Left lung (tissue), 10 donors: ENCODE results near the gene MAPK4. TPM values are rescaled to one million over a fixed set of nuclear protein-coding genes. Genes with fewer than 3 reads are reported as not detected.

Source experiments
- ATAC-seq: fragments of 200-7000 bp; cut with Tn5 transposase; one replicate; pipeline ENCODE4 v1.9.1; 2020; ENCODE audit warnings: moderate library complexity
- DNase-seq, 4 donors: peaks; one replicate each; pipeline ENCODE4 v3.0.0-alpha.2; 2013 to 2020
- H3K27ac ChIP-seq, 2 donors: fragments of 200-600 bp; sonication (generic) in 1 of 2; one replicate each; pipeline versions ENCODE4 v1.5.0 to v1.8.0; 2020 to 2021
- H3K27me3 ChIP-seq, 2 donors: fragments of 200-600 bp; sonication (generic) in 1 of 2; one replicate each; pipeline versions ENCODE4 v1.5.0 to v1.8.0; 2020 to 2021
- H3K36me3 ChIP-seq, 2 donors: fragments of 200-600 bp; sonication (generic) in 1 of 2; one replicate each; pipeline versions ENCODE4 v1.5.0 to v1.8.0; 2020 to 2021
- H3K4me1 ChIP-seq, 2 donors: fragments of 200-600 bp; one replicate each; pipeline ENCODE4 v1.8.0; 2021
- H3K4me3 ChIP-seq, 2 donors: fragments of 200-600 bp; sonication (generic) in 1 of 2; one replicate each; pipeline versions ENCODE4 v1.5.0 to v1.8.0; 2020 to 2021; ENCODE audit warnings: mild to moderate bottlenecking in 1 of 2
- H3K9me3 ChIP-seq, 2 donors: fragments of 200-600 bp; sonication (generic) in 1 of 2; one replicate each; pipeline versions ENCODE4 v1.5.0 to v1.8.0; 2020 to 2021
- intact Hi-C, 2 donors: fragments of 100-400 bp; cut with DNase I; formaldehyde crosslinking; loops; one replicate each; pipeline versions ENCODE4 v1.11.2 to v1.14.2; 2022
- polyA plus RNA-seq, 6 donors: library from polyadenylated mRNA; unstranded; fragments of 120-200 nt; gene quantifications; one replicate each; pipeline ENCODE4 v1.2.1, GENCODE V29; 2013; ENCODE audit not compliant: insufficient read length in 6 of 6
- total RNA-seq, 2 donors: library from RNA; stranded (reverse); fragmentation: NEBNext Ultra II Directional; extraction: Animal tissue kit (Norgen Biotek cat#: 25700); gene quantifications; one replicate each; pipeline ENCODE4 v1.2.1, GENCODE V29; 2021
- TF ChIP-seq, protein P1 (sequence below), 2 donors: fragments of 200-600 bp; sonication (generic) in 1 of 2; IDR thresholded peaks; one replicate each; pipeline versions ENCODE4 v1.5.0 to v1.8.0; 2021; ENCODE audit warnings: antibody characterized with exemption in 2 of 2
- donor health status: DM: no; HTN: yes; CAD: no.
- donor health status: DM: no; HTN: no; CAD: no.

Gene MAPK4
- total and polyA plus RNA-seq, 8 donors = 0.55 to 2.1 (median 1.3) TPM

DNA sequence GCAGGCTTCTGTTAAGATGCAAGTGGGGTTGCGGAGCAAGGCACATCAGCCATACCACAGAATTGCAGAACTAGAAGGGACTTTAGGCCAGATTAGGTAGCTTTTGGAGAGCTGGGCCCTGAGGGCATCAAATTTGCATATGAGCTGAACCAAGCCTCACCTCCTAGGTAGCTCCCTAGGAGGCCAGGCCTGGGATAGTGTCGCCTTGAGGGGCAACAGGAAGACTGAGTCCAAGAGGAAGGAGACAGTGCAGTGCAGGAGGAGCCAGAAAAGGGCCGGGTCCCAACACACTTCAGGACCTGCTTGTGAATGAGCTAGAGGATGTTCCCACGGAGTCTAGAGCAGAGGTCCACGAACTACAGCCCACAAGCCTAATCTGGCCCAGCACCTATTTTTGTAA lies 98.7 kb downstream of the MAPK4 start:
- ATAC-seq (no peak), DNase-seq (no peak)
- Histone ChIP-seq H3K4me3 (no peak overlapping the region), H3K4me1 (no peaks in the 10 kb centered on the region), H3K36me3 (no peaks in the 10 kb centered on the region), H3K27me3 (no peaks in the 10 kb centered on the region), H3K27ac (no peak overlapping the region), H3K9me3 (peaks cover 0 to 6% of the 10 kb centered on the region in 2 donors)
- TF ChIP-seq, protein P1, sequence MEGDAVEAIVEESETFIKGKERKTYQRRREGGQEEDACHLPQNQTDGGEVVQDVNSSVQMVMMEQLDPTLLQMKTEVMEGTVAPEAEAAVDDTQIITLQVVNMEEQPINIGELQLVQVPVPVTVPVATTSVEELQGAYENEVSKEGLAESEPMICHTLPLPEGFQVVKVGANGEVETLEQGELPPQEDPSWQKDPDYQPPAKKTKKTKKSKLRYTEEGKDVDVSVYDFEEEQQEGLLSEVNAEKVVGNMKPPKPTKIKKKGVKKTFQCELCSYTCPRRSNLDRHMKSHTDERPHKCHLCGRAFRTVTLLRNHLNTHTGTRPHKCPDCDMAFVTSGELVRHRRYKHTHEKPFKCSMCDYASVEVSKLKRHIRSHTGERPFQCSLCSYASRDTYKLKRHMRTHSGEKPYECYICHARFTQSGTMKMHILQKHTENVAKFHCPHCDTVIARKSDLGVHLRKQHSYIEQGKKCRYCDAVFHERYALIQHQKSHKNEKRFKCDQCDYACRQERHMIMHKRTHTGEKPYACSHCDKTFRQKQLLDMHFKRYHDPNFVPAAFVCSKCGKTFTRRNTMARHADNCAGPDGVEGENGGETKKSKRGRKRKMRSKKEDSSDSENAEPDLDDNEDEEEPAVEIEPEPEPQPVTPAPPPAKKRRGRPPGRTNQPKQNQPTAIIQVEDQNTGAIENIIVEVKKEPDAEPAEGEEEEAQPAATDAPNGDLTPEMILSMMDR (IDR thresholded peaks at IDR 0.05) = no peak
- intact Hi-C loops = no loop called here

- DNase-seq (no peak), ATAC-seq (peak; percentile 55)
- Histone ChIP-seq H3K27me3 (no peaks in the 10 kb centered on the region), H3K36me3 (no peaks in the 10 kb centered on the region), H3K4me3 (no peak overlapping the region), H3K27ac (no peak overlapping the region), H3K9me3 (peaks cover 0 to 6% of the 10 kb centered on the region in 2 donors), H3K4me1 (no peaks in the 10 kb centered on the region)
- TF ChIP-seq, protein P1 (IDR thresholded peaks at IDR 0.05) = no peak
- intact Hi-C loops = no loop called here
Observed at GRCh38 chr18:50659091-50660003, 99.5 kb downstream of the MAPK4 start.

DNA sequence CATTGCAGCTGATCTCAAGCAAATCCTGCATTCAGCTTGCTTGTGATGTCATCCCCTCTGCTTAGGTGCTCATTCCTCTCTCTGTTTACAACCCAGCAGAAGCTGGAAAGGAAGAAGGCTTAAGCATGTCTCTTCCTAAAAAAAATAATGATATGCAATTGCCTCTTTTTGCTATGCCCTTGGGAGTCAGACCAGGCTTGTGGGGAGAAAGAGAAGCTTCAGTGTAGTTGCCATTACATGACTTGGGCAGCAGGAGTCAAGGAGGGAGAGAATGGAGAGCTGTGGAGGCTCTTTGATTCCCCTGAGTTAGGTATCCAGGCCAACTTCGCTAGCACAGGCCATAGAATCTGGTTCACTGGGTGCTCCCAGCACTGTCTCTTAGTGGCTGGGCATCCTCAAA lies 101.1 kb downstream of the MAPK4 start:
- Histone ChIP-seq H3K27ac (no peak overlapping the region), H3K4me1 (no peaks in the 10 kb centered on the region), H3K36me3 (no peaks in the 10 kb centered on the region), H3K27me3 (no peaks in the 10 kb centered on the region), H3K4me3 (no peak overlapping the region), H3K9me3 (peaks cover 0 to 6% of the 10 kb centered on the region in 2 donors)
- intact Hi-C loops = no loop called here
- no peak for ATAC-seq
- no peak for DNase-seq
- TF ChIP-seq, protein P1 (IDR thresholded peaks at IDR 0.05) = no peak

GRCh38 chr18:50662177-50662576 lies 102.3 kb downstream of the MAPK4 start:
- Histone ChIP-seq H3K27ac (no peak overlapping the region), H3K27me3 (no peaks in the 10 kb centered on the region), H3K4me3 (no peak overlapping the region), H3K4me1 (no peaks in the 10 kb centered on the region), H3K9me3 (peaks cover 0 to 6% of the 10 kb centered on the region in 2 donors), H3K36me3 (no peaks in the 10 kb centered on the region)
- intact Hi-C loops = no loop called here
- ATAC-seq = peak; percentile 23
- no peak for DNase-seq
- TF ChIP-seq, protein P1 (IDR thresholded peaks at IDR 0.05) = peak in 1 of 2 donors; percentile 22

DNA sequence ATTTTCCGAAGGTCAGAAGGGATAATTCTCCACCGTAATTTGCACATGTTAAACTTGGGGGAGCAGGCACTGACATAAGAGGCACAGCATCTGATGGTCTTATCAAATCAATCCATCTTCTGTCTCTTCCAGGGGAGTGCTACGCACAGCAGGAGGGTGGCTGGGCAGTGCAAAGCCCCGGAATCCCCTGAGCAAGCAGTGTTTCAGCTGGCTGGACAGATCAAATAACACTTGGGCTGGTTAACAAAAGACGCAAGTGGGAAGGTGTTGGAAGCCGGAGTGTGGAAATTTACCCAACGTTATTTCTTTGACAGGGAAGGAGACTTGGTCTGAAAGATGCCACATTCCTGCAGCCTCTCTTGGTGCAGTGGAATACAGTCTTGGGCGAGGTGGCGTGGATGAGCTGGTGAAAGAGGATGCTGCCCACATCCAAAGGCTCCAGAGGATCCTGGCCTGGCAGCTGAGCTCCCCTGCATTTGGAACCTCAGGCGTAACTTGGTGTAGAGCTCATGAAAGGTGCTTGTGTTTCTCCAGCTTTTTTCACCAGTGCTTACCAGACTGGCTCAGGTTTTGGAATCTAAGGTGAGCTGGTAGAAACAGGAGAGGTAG lies 103.0 kb downstream of the MAPK4 start:
- Histone ChIP-seq H3K27me3 (no peaks in the 10 kb centered on the region), H3K27ac (no peak overlapping the region), H3K9me3 (peaks cover 0 to 6% of the 10 kb centered on the region in 2 donors), H3K36me3 (no peaks in the 10 kb centered on the region), H3K4me1 (no peaks in the 10 kb centered on the region), H3K4me3 (no peak overlapping the region)
- no peak for DNase-seq
- intact Hi-C loops = no loop called here
- no peak for ATAC-seq
- TF ChIP-seq, protein P1 (IDR thresholded peaks at IDR 0.05) = no peak
